SHP77 treated with DMSO at 0.1 percent for 48 hours (cell line): Measurements from ENCODE around the gene RTBDN.

Experiments used
- DNase-seq: peaks from one replicate; lab custom pipeline; 2025; lab: John Stamatoyannopoulos, UW

The RTBDN gene

GRCh38 chr19:12779162-12779993 is 55.0 kb downstream of the RTBDN start:
- peak; percentile 59 for DNase-seq

- no peak for DNase-seq
Measured at GRCh38 chr19:12778905-12779161, 55.5 kb downstream of the RTBDN start.

- peak; percentile 66 for DNase-seq
Measured at GRCh38 chr19:12778017-12778904, 56.1 kb downstream of the RTBDN start.

- DNase-seq = peak; percentile 56
Measured at GRCh38 chr19:12777217-12778016, 57.0 kb downstream of the RTBDN start.
